Astrocyte (in vitro differentiated cells and primary cell): ENCODE measurements around the gene TEAD1. TPM values are rescaled to one million over a fixed set of nuclear protein-coding genes. Genes with fewer than 3 reads are reported as not detected.

Experiments
- DNase-seq: peaks from one replicate; pipeline ENCODE4 v3.0.0-alpha.2; 2010; ENCODE audit warnings: low read depth
- FAIRE-seq: peaks from 2 replicates; lab custom pipeline; 2011; peaks lifted over from hg19 to GRCh38; lab: Jason Lieb, UNC
- H2AFZ ChIP-seq: 2 replicates; pipeline ENCODE4 v1.6.0; 2012; ENCODE audit warnings: low read depth, low read length, inconsistent platforms
- H3K27ac ChIP-seq: 2 replicates; pipeline ENCODE4 v1.5.1; 2011; ENCODE audit warnings: low read depth, low read length, inconsistent platforms
- H3K27me3 ChIP-seq: 2 replicates; pipeline ENCODE4 v1.6.0; 2011; ENCODE audit warnings: low read length, inconsistent platforms; ENCODE audit not compliant: insufficient read depth
- H3K36me3 ChIP-seq: 2 replicates; pipeline ENCODE4 v1.5.1; 2011; ENCODE audit warnings: low read length, inconsistent platforms; ENCODE audit not compliant: insufficient read depth
- H3K4me1 ChIP-seq: 2 replicates; pipeline ENCODE4 v1.5.1; 2011; ENCODE audit warnings: low read length, inconsistent platforms; ENCODE audit not compliant: insufficient read depth
- H3K4me2 ChIP-seq: 2 replicates; pipeline ENCODE4 v1.6.0; 2012; ENCODE audit warnings: low read length, inconsistent platforms
- H3K4me3 ChIP-seq: 2 replicates; pipeline ENCODE4 v1.5.1; 2011; ENCODE audit warnings: low read depth, mild to moderate bottlenecking, low read length, inconsistent platforms; ENCODE audit not compliant: insufficient read depth
- H3K79me2 ChIP-seq: 2 replicates; pipeline ENCODE4 v1.6.0; 2012; ENCODE audit warnings: mild to moderate bottlenecking, low read length, inconsistent platforms; ENCODE audit not compliant: insufficient read depth
- H3K9ac ChIP-seq: 2 replicates; pipeline ENCODE4 v1.6.0; 2012; ENCODE audit warnings: mild to moderate bottlenecking, low read length, inconsistent platforms
- H3K9me3 ChIP-seq: 2 replicates; pipeline ENCODE4 v1.5.1; 2012; ENCODE audit warnings: low read depth, mild to moderate bottlenecking, low read length, inconsistent platforms; ENCODE audit not compliant: insufficient read depth
- H4K20me1 ChIP-seq: 2 replicates; pipeline ENCODE4 v1.6.0; 2012; ENCODE audit warnings: low read length, inconsistent platforms; ENCODE audit not compliant: insufficient read depth
- H3K27ac Mint-ChIP-seq: one replicate; pipeline ENCODE4 v1.8.0; 2021; ENCODE audit warnings: mild to moderate bottlenecking, mixed read lengths; ENCODE audit not compliant: unreplicated experiment
- H3K27me3 Mint-ChIP-seq: one replicate; pipeline ENCODE4 v1.8.0; 2021; ENCODE audit warnings: low read depth, mixed read lengths; ENCODE audit not compliant: unreplicated experiment
- H3K36me3 Mint-ChIP-seq: one replicate; pipeline ENCODE4 v1.8.0; 2021; ENCODE audit warnings: low read depth, mixed read lengths; ENCODE audit not compliant: unreplicated experiment
- H3K4me1 Mint-ChIP-seq: one replicate; pipeline ENCODE4 v1.8.0; 2021; ENCODE audit warnings: low read depth, mixed read lengths; ENCODE audit not compliant: unreplicated experiment
- H3K4me3 Mint-ChIP-seq: one replicate; pipeline ENCODE4 v1.8.0; 2021; ENCODE audit warnings: mild to moderate bottlenecking, moderate library complexity, mixed read lengths; ENCODE audit not compliant: unreplicated experiment
- H3K9me3 Mint-ChIP-seq: one replicate; pipeline ENCODE4 v1.8.0; 2021; ENCODE audit warnings: mild to moderate bottlenecking, mixed read lengths; ENCODE audit not compliant: unreplicated experiment
- EZH2 ChIP-seq: IDR thresholded peaks from 2 replicates; pipeline ENCODE4 v1.6.1; 2012; ENCODE audit warnings: mild to moderate bottlenecking, low read length, inconsistent platforms; ENCODE audit not compliant: insufficient read depth
- total RNA-seq: library from RNA; stranded (reverse); gene quantifications from 2 replicates; pipeline ENCODE4 v1.2.1, GENCODE V29; 2021
- TF ChIP-seq, protein P1 (sequence below): IDR thresholded peaks from 2 replicates; pipeline ENCODE4 v1.5.1; 2011; ENCODE audit warnings: low read depth, mild to moderate bottlenecking, inconsistent platforms, low read length, moderate library complexity; ENCODE audit not compliant: insufficient read depth

The TEAD1 gene
- total RNA-seq, 1 donor from 2014 or later = 149 TPM

DNA sequence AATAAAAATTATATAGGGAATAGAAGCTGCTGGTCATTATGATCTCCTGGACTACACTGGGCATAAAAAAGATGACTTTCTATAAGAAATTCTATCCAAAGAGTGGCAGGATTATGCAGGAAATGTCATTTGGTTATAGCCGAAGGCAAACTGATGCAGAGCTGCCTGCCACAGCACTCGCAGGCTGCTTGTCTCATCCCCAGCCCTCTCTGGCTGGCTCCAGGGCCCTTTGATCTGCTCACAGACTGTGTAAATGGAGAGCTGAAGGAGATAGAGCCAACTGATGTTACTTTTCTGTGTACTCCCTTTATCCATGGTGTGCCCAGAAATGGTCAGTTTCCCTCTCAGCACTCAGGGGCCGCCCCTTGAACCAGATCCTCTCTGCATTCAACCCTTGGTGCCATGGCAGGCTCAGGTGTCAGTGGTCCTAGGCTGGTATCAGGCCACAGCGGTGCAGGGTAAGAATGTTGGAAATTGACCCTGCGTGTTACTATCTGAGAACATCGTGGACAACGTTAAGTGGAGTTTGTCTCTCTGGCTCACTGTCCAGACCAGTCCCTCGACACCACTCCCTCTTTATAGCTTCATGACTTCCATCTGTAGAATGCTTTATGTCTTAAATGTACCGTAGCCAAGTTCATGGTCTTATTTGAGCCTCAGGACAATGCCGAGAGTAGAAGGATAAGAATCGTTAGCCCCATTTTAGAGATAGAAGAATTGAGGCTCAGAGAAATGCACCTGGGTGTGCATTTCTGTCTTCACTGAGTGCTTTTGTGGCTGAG is 27.8 kb downstream of the TEAD1 start:
- H3K9me3 Mint-ChIP-seq = peaks cover 2% of the 10 kb centered on the region
- no peak for DNase-seq
- Histone ChIP-seq H3K27ac (no peak overlapping the region), H4K20me1 (peaks cover 80% of the 10 kb centered on the region), H3K4me3 (no peak overlapping the region), H3K9me3 (no peaks in the 10 kb centered on the region), H3K9ac (no peak overlapping the region), H2AFZ (no peak overlapping the region), H3K4me1 (peaks cover 27% of the 10 kb centered on the region), H3K36me3 (peaks cover 4% of the 10 kb centered on the region), H3K4me2 (no peak overlapping the region), H3K79me2 (peaks cover 100% of the 10 kb centered on the region), H3K27me3 (no peaks in the 10 kb centered on the region)
- peaks cover 67% of the 10 kb centered on the region for H3K4me1 Mint-ChIP-seq
- peaks cover 21% of the 10 kb centered on the region for H3K36me3 Mint-ChIP-seq
- no peak for FAIRE-seq
- H3K27me3 Mint-ChIP-seq = no peaks in the 10 kb centered on the region
- H3K27ac Mint-ChIP-seq = no peak overlapping the region
- no peak for TF ChIP-seq EZH2
- TF ChIP-seq, protein P1, sequence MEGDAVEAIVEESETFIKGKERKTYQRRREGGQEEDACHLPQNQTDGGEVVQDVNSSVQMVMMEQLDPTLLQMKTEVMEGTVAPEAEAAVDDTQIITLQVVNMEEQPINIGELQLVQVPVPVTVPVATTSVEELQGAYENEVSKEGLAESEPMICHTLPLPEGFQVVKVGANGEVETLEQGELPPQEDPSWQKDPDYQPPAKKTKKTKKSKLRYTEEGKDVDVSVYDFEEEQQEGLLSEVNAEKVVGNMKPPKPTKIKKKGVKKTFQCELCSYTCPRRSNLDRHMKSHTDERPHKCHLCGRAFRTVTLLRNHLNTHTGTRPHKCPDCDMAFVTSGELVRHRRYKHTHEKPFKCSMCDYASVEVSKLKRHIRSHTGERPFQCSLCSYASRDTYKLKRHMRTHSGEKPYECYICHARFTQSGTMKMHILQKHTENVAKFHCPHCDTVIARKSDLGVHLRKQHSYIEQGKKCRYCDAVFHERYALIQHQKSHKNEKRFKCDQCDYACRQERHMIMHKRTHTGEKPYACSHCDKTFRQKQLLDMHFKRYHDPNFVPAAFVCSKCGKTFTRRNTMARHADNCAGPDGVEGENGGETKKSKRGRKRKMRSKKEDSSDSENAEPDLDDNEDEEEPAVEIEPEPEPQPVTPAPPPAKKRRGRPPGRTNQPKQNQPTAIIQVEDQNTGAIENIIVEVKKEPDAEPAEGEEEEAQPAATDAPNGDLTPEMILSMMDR = no peak
- H3K4me3 Mint-ChIP-seq = no peak overlapping the region

DNA sequence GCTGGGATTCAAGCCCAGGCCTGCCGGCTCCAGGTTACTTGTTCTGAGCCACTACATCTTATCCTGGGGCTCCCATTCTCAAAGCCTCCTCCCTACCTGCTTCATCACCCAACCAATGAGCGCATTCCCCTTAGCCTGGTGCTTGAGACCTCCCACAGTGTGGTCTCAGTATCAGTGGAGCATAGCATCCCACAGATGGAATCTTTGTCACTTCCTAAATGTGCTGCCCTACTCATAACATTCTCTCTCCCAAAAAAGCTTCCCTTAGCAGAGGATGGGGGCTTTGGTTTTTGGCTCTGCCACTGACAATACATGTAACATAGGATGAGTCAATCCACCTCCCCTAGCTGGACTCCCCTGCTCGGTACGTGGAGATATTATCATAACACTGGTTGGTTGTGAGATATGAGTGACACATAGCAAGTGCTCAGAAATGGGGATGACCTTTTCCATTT is 28.8 kb downstream of the TEAD1 start:
- Histone ChIP-seq H3K79me2 (peaks cover 100% of the 10 kb centered on the region), H4K20me1 (peaks cover 89% of the 10 kb centered on the region), H3K36me3 (peaks cover 8% of the 10 kb centered on the region), H3K9me3 (no peaks in the 10 kb centered on the region), H3K9ac (no peak overlapping the region), H3K27ac (no peak overlapping the region), H3K4me3 (no peak overlapping the region), H3K4me2 (peak overlapping the region; percentile 35), H3K4me1 (peaks cover 25% of the 10 kb centered on the region), H3K27me3 (no peaks in the 10 kb centered on the region), H2AFZ (no peak overlapping the region)
- H3K9me3 Mint-ChIP-seq = peaks cover 1% of the 10 kb centered on the region
- TF ChIP-seq, protein P1 = no peak
- no peak for TF ChIP-seq EZH2
- peaks cover 69% of the 10 kb centered on the region for H3K4me1 Mint-ChIP-seq
- H3K4me3 Mint-ChIP-seq = no peak overlapping the region
- peak overlapping the region; percentile 21 for H3K27ac Mint-ChIP-seq
- H3K36me3 Mint-ChIP-seq = peaks cover 20% of the 10 kb centered on the region
- DNase-seq (no peak), FAIRE-seq (no peak)
- H3K27me3 Mint-ChIP-seq = no peaks in the 10 kb centered on the region

DNA sequence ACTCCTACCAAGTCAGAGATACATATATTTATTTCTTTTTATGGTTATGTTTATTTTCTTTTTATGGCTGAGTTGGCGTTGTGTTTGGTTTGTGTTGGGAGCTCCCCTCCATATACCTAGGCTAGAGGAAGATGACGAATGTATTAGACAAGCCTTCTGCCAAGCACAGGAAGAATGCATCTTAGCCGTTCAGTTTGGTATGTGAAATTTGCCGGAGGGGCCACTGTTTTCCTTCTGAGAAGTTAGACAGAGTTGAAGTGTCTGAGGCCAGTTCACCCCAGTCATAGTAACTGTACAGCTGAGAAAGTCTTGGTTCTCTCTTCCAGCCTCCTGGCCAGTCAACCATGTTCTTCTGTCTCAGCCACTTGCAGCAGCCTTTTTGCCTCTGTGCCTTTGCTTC is 29.8 kb downstream of the TEAD1 start:
- no peaks in the 10 kb centered on the region for H3K9me3 Mint-ChIP-seq
- no peak overlapping the region for H3K9ac ChIP-seq

More for the DNA sequence above, 29.8 kb downstream of the TEAD1 start:
- H3K27ac Mint-ChIP-seq = no peak overlapping the region
- no peak overlapping the region for H3K4me3 Mint-ChIP-seq
- Histone ChIP-seq H3K4me3 (no peak overlapping the region), H3K79me2 (peaks cover 100% of the 10 kb centered on the region), H3K4me2 (peak overlapping the region; percentile 46), H4K20me1 (peaks cover 91% of the 10 kb centered on the region), H3K4me1 (peaks cover 23% of the 10 kb centered on the region), H3K27me3 (no peaks in the 10 kb centered on the region), H3K27ac (peak overlapping the region; percentile 15), H2AFZ (no peak overlapping the region), H3K9me3 (no peaks in the 10 kb centered on the region), H3K36me3 (peaks cover 8% of the 10 kb centered on the region)
- H3K27me3 Mint-ChIP-seq = no peaks in the 10 kb centered on the region
- TF ChIP-seq, protein P1 = no peak
- no peak for TF ChIP-seq EZH2
- peaks cover 63% of the 10 kb centered on the region for H3K4me1 Mint-ChIP-seq
- peaks cover 18% of the 10 kb centered on the region for H3K36me3 Mint-ChIP-seq
- peak; percentile 78 for DNase-seq
- no peak for FAIRE-seq
